ENCODE results near the gene BARHL2. TPM values are rescaled to one million over a fixed set of nuclear protein-coding genes. Genes with fewer than 3 reads are reported as not detected.

The BARHL2 gene
- total RNA-seq, 1 experiment from 2014 or later = not detected

- no peak for DNase-seq (ENCODE audit: low read depth)
- in situ Hi-C loops (cut with HindIII; ENCODE audit: low pct_unique_long_range_greater_than_20kb, low sequenced_read_pairs) = no loop called here
Observed at GRCh38 chr1:90713741-90714509, 3.2 kb downstream of the BARHL2 start.

GRCh38 chr1:90712915-90713730 is 4.0 kb downstream of the BARHL2 start:
- DNase-seq (ENCODE audit: low read depth) = no peak
- in situ Hi-C loops (cut with HindIII; ENCODE audit: low pct_unique_long_range_greater_than_20kb, low sequenced_read_pairs) = no loop called here

GRCh38 chr1:90712153-90712856 is 4.8 kb downstream of the BARHL2 start:
- DNase-seq (ENCODE audit: low read depth) = no peak
- in situ Hi-C loops (cut with HindIII; ENCODE audit: low pct_unique_long_range_greater_than_20kb, low sequenced_read_pairs) = no loop called here

GRCh38 chr1:90711696-90712095 is 5.4 kb downstream of the BARHL2 start:
- in situ Hi-C loops (cut with HindIII; ENCODE audit: low pct_unique_long_range_greater_than_20kb, low sequenced_read_pairs) = no loop called here
- no peak for DNase-seq (ENCODE audit: low read depth)

GRCh38 chr1:90710579-90711536 is 6.2 kb downstream of the BARHL2 start:
- in situ Hi-C loops (cut with HindIII; ENCODE audit: low pct_unique_long_range_greater_than_20kb, low sequenced_read_pairs) = no loop called here
- DNase-seq (ENCODE audit: low read depth) = no peak

GRCh38 chr1:90709535-90709934 is 7.6 kb downstream of the BARHL2 start:
- in situ Hi-C loops (cut with HindIII; ENCODE audit: low pct_unique_long_range_greater_than_20kb, low sequenced_read_pairs) = no loop called here
- DNase-seq (ENCODE audit: low read depth) = no peak

- DNase-seq (ENCODE audit: low read depth) = no peak
- in situ Hi-C loops (cut with HindIII; ENCODE audit: low pct_unique_long_range_greater_than_20kb, low sequenced_read_pairs) = no loop called here
Observed at GRCh38 chr1:90708826-90709225, 8.3 kb downstream of the BARHL2 start.

- in situ Hi-C loops (cut with HindIII; ENCODE audit: low pct_unique_long_range_greater_than_20kb, low sequenced_read_pairs) = no loop called here
- no peak for DNase-seq (ENCODE audit: low read depth)
Observed at GRCh38 chr1:90708236-90708786, 8.8 kb downstream of the BARHL2 start.

- in situ Hi-C loops (cut with HindIII; ENCODE audit: low pct_unique_long_range_greater_than_20kb, low sequenced_read_pairs) = no loop called here
Observed at GRCh38 chr1:90707363-90707710, 9.8 kb downstream of the BARHL2 start.

GRCh38 chr1:90706437-90707362 is 10.4 kb downstream of the BARHL2 start:
- DNase-seq (ENCODE audit: low read depth) = no peak
- in situ Hi-C loops (cut with HindIII; ENCODE audit: low pct_unique_long_range_greater_than_20kb, low sequenced_read_pairs) = no loop called here

More at GRCh38 chr1:90707363-90707710, 9.8 kb downstream of the BARHL2 start:
- no peak for DNase-seq (ENCODE audit: low read depth)

- in situ Hi-C loops (cut with HindIII; ENCODE audit: low pct_unique_long_range_greater_than_20kb, low sequenced_read_pairs) = no loop called here
- DNase-seq (ENCODE audit: low read depth) = no peak
Observed at GRCh38 chr1:90705956-90706355, 11.1 kb downstream of the BARHL2 start.

- in situ Hi-C loops (cut with HindIII; ENCODE audit: low pct_unique_long_range_greater_than_20kb, low sequenced_read_pairs) = no loop called here
- no peak for DNase-seq (ENCODE audit: low read depth)
Observed at GRCh38 chr1:90704817-90705216, 12.3 kb downstream of the BARHL2 start.

- no peak for DNase-seq (ENCODE audit: low read depth)
- in situ Hi-C loops (cut with HindIII; ENCODE audit: low pct_unique_long_range_greater_than_20kb, low sequenced_read_pairs) = no loop called here
Observed at GRCh38 chr1:90694846-90695245, 22.3 kb downstream of the BARHL2 start.

GRCh38 chr1:90687747-90688146 is 29.4 kb downstream of the BARHL2 start:
- no peak for DNase-seq (ENCODE audit: low read depth)
- in situ Hi-C loops (cut with HindIII; ENCODE audit: low pct_unique_long_range_greater_than_20kb, low sequenced_read_pairs) = no loop called here

GRCh38 chr1:90675161-90675847 is 41.8 kb downstream of the BARHL2 start:
- in situ Hi-C loops (cut with HindIII; ENCODE audit: low pct_unique_long_range_greater_than_20kb, low sequenced_read_pairs) = no loop called here
- no peak for DNase-seq (ENCODE audit: low read depth)

GRCh38 chr1:90671741-90672140 is 45.4 kb downstream of the BARHL2 start:
- in situ Hi-C loops (cut with HindIII; ENCODE audit: low pct_unique_long_range_greater_than_20kb, low sequenced_read_pairs) = no loop called here
- no peak for DNase-seq (ENCODE audit: low read depth)
